GM23338 (cell line): ENCODE results near the gene CTNNA3. TPM values are rescaled to one million over a fixed set of nuclear protein-coding genes. Genes with fewer than 3 reads are reported as not detected.

ENCODE experiments used
- ATAC-seq: fragments of 200-7000 bp; cut with Tn5 transposase; 3 replicates; pipeline ENCODE4 v1.9.1; 2020
- DNase-seq: peaks from one replicate; pipeline ENCODE4 v3.0.0-alpha.2; 2015; ENCODE audit warnings: low spot score
- H2AFZ ChIP-seq: fragments of 200-600 bp; sonication (generic); 2 replicates; pipeline ENCODE4 v1.8.0; 2016; ENCODE audit warnings: antibody characterized with exemption, mild to moderate bottlenecking, moderate library complexity
- H3F3A ChIP-seq: fragments of 200-600 bp; sonication (generic); replicated peaks from 2 replicates; pipeline ENCODE4 v1.8.0; 2017; ENCODE audit warnings: antibody characterized with exemption, mixed run types, low read depth
- H3K27ac ChIP-seq: fragments of 200-600 bp; sonication (generic); 2 replicates; pipeline ENCODE4 v1.6.1; 2016; ENCODE audit warnings: low read depth
- H3K27me3 ChIP-seq: fragments of 200-600 bp; sonication (generic); 2 replicates; pipeline ENCODE4 v1.8.0; 2016; ENCODE audit warnings: mild to moderate bottlenecking, mixed run types, moderate library complexity; ENCODE audit not compliant: insufficient read depth
- H3K36me3 ChIP-seq: fragments of 200-600 bp; sonication (generic); 2 replicates; pipeline ENCODE4 v1.8.0; 2016; ENCODE audit warnings: mild to moderate bottlenecking; ENCODE audit not compliant: insufficient read depth
- H3K4me1 ChIP-seq: fragments of 200-600 bp; sonication (generic); 2 replicates; pipeline ENCODE4 v1.8.0; 2016; ENCODE audit warnings: mild to moderate bottlenecking, moderate library complexity; ENCODE audit not compliant: insufficient read depth
- H3K4me2 ChIP-seq: fragments of 200-600 bp; sonication (generic); 2 replicates; pipeline ENCODE4 v1.7.1; 2017; ENCODE audit warnings: mixed run types
- H3K4me3 ChIP-seq: fragments of 200-600 bp; sonication (generic); 2 replicates; pipeline ENCODE4 v1.6.1; 2016; ENCODE audit warnings: mixed run types
- H3K79me2 ChIP-seq: fragments of 200-600 bp; sonication (generic); replicated peaks from 2 replicates; pipeline ENCODE4 v1.8.0; 2017; ENCODE audit warnings: mild to moderate bottlenecking; ENCODE audit not compliant: insufficient read depth
- H3K9me2 ChIP-seq: fragments of 200-600 bp; sonication (generic); 2 replicates; pipeline ENCODE4 v1.8.0; 2017; ENCODE audit not compliant: insufficient read depth
- H4K20me1 ChIP-seq: fragments of 200-600 bp; sonication (generic); replicated peaks from 2 replicates; pipeline ENCODE4 v1.8.0; 2017; ENCODE audit warnings: mild to moderate bottlenecking; ENCODE audit not compliant: insufficient read depth
- H3K27ac Mint-ChIP-seq: 2 replicates; pipeline ENCODE4 v1.8.0; 2020; ENCODE audit warnings: inconsistent platforms, mild to moderate bottlenecking, moderate library complexity, mixed read lengths
- H3K27me3 Mint-ChIP-seq: 3 replicates; pipeline ENCODE4 v1.8.0; 2022; ENCODE audit warnings: low read depth, mild to moderate bottlenecking, moderate library complexity, mixed read lengths, inconsistent platforms; ENCODE audit not compliant: insufficient read depth, poor library complexity
- H3K36me3 Mint-ChIP-seq: 3 replicates; pipeline ENCODE4 v1.8.0; 2021; ENCODE audit warnings: low read depth, mild to moderate bottlenecking, inconsistent platforms, moderate library complexity, mixed read lengths
- H3K4me1 Mint-ChIP-seq: 3 replicates; pipeline ENCODE4 v1.8.0; 2020; ENCODE audit warnings: mild to moderate bottlenecking, inconsistent platforms, mixed read lengths
- H3K4me3 Mint-ChIP-seq: 3 replicates; pipeline ENCODE4 v1.8.0; 2021; ENCODE audit warnings: moderate library complexity, mild to moderate bottlenecking, inconsistent platforms, mixed read lengths
- H3K9me3 Mint-ChIP-seq: 3 replicates; pipeline ENCODE4 v1.8.0; 2020; ENCODE audit warnings: moderate library complexity, mild to moderate bottlenecking, inconsistent platforms, mixed read lengths
- CREB1 ChIP-seq: fragments of 250-450 bp; sonication (Bioruptor Pico); IDR thresholded peaks from 2 replicates; pipeline ENCODE4 v1.5.0; 2020; ENCODE audit warnings: low read depth, mild to moderate bottlenecking, moderate library complexity
- EZH2 ChIP-seq: fragments of 200-600 bp; sonication (generic); IDR thresholded peaks from one replicate; pipeline ENCODE4 v1.8.0; 2017; ENCODE audit warnings: antibody characterized with exemption, mild to moderate bottlenecking, low read depth; ENCODE audit not compliant: unreplicated experiment
- EZH2phosphoT487 ChIP-seq: fragments of 200-600 bp; sonication (generic); IDR thresholded peaks from one replicate; pipeline ENCODE4 v1.8.1; 2018; ENCODE audit warnings: antibody characterized with exemption; ENCODE audit not compliant: unreplicated experiment
- JUNB ChIP-seq: IDR thresholded peaks from one replicate; pipeline ENCODE4 v1.6.1; 2016; ENCODE audit warnings: antibody characterized with exemption; ENCODE audit not compliant: unreplicated experiment
- POLR2AphosphoS5 ChIP-seq: IDR thresholded peaks from 2 replicates; pipeline ENCODE4 v1.6.1; 2016; ENCODE audit warnings: antibody characterized with exemption, low read depth
- ZNF114 ChIP-seq: fragments of 250-450 bp; sonication (Bioruptor Pico); IDR thresholded peaks from 2 replicates; pipeline ENCODE4 v1.5.0; 2020; ENCODE audit warnings: mild to moderate bottlenecking, moderate library complexity
- ZNF331 ChIP-seq: fragments of 250-450 bp; sonication (Bioruptor Pico); IDR thresholded peaks from 2 replicates; pipeline ENCODE4 v1.5.0; 2020; ENCODE audit warnings: low read depth, mild to moderate bottlenecking, moderate library complexity
- polyA plus RNA-seq: library from polyadenylated mRNA; unstranded; fragments of >200 nt; fragmentation: Nextera tagmentation; extraction: Ambion mirVana; gene quantifications from 2 replicates; pipeline ENCODE4 v1.2.1, GENCODE V29; 2016
- total RNA-seq: library from RNA; depleted of rRNA; stranded (reverse); fragments of >200 nt; shearing (Covaris generic); gene quantifications from 2 replicates; pipeline ENCODE4 v1.2.3, GENCODE V29; 2014
- TF ChIP-seq, protein P1 (sequence below): IDR thresholded peaks from 2 replicates; pipeline ENCODE4 v1.6.1; 2016; ENCODE audit warnings: antibody characterized with exemption
- TF ChIP-seq, protein P2 (sequence below): fragments of 250-450 bp; sonication (Bioruptor Pico); IDR thresholded peaks from 2 replicates; pipeline ENCODE4 v1.5.0; 2020; ENCODE audit warnings: mild to moderate bottlenecking, moderate library complexity

Gene CTNNA3
- total and polyA plus RNA-seq, 2 experiments from 2014 or later, result 0.71 to 3.3 TPM

DNA sequence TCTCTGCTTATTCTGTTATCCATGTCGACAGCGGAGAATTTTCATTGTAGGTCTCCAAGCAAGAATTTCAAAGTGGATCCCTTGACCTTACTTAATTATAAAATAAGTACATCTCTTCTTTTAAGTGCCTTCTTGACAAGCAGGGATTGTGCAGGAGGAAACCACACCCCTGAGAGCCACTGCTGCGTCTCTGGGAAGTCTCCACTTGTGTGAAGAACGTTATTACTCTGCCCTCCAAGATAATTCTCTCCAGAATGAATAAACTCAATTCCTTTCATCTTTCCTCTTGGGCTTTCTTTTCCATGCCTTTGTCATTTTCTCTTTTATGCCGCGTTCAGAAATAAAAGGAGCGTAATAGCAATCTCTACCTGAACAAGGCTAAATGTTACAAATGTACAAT is 1801.0 kb downstream of the CTNNA3 start:
- no peaks in the 10 kb centered on the region for H3K27me3 ChIP-seq
- no peak overlapping the region for H3K27ac ChIP-seq
- H3K9me3 Mint-ChIP-seq, result no peaks in the 10 kb centered on the region
- TF ChIP-seq, protein P1, sequence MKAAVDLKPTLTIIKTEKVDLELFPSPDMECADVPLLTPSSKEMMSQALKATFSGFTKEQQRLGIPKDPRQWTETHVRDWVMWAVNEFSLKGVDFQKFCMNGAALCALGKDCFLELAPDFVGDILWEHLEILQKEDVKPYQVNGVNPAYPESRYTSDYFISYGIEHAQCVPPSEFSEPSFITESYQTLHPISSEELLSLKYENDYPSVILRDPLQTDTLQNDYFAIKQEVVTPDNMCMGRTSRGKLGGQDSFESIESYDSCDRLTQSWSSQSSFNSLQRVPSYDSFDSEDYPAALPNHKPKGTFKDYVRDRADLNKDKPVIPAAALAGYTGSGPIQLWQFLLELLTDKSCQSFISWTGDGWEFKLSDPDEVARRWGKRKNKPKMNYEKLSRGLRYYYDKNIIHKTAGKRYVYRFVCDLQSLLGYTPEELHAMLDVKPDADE, result no peak
- no peak for TF ChIP-seq ZNF114 (CRISPR knock-in tag)
- TF ChIP-seq ZNF331 (CRISPR knock-in tag), result no peak
- TF ChIP-seq CREB1, result no peak
- no peak for TF ChIP-seq JUNB
- no peak for TF ChIP-seq EZH2phosphoT487
- TF ChIP-seq, protein P2, sequence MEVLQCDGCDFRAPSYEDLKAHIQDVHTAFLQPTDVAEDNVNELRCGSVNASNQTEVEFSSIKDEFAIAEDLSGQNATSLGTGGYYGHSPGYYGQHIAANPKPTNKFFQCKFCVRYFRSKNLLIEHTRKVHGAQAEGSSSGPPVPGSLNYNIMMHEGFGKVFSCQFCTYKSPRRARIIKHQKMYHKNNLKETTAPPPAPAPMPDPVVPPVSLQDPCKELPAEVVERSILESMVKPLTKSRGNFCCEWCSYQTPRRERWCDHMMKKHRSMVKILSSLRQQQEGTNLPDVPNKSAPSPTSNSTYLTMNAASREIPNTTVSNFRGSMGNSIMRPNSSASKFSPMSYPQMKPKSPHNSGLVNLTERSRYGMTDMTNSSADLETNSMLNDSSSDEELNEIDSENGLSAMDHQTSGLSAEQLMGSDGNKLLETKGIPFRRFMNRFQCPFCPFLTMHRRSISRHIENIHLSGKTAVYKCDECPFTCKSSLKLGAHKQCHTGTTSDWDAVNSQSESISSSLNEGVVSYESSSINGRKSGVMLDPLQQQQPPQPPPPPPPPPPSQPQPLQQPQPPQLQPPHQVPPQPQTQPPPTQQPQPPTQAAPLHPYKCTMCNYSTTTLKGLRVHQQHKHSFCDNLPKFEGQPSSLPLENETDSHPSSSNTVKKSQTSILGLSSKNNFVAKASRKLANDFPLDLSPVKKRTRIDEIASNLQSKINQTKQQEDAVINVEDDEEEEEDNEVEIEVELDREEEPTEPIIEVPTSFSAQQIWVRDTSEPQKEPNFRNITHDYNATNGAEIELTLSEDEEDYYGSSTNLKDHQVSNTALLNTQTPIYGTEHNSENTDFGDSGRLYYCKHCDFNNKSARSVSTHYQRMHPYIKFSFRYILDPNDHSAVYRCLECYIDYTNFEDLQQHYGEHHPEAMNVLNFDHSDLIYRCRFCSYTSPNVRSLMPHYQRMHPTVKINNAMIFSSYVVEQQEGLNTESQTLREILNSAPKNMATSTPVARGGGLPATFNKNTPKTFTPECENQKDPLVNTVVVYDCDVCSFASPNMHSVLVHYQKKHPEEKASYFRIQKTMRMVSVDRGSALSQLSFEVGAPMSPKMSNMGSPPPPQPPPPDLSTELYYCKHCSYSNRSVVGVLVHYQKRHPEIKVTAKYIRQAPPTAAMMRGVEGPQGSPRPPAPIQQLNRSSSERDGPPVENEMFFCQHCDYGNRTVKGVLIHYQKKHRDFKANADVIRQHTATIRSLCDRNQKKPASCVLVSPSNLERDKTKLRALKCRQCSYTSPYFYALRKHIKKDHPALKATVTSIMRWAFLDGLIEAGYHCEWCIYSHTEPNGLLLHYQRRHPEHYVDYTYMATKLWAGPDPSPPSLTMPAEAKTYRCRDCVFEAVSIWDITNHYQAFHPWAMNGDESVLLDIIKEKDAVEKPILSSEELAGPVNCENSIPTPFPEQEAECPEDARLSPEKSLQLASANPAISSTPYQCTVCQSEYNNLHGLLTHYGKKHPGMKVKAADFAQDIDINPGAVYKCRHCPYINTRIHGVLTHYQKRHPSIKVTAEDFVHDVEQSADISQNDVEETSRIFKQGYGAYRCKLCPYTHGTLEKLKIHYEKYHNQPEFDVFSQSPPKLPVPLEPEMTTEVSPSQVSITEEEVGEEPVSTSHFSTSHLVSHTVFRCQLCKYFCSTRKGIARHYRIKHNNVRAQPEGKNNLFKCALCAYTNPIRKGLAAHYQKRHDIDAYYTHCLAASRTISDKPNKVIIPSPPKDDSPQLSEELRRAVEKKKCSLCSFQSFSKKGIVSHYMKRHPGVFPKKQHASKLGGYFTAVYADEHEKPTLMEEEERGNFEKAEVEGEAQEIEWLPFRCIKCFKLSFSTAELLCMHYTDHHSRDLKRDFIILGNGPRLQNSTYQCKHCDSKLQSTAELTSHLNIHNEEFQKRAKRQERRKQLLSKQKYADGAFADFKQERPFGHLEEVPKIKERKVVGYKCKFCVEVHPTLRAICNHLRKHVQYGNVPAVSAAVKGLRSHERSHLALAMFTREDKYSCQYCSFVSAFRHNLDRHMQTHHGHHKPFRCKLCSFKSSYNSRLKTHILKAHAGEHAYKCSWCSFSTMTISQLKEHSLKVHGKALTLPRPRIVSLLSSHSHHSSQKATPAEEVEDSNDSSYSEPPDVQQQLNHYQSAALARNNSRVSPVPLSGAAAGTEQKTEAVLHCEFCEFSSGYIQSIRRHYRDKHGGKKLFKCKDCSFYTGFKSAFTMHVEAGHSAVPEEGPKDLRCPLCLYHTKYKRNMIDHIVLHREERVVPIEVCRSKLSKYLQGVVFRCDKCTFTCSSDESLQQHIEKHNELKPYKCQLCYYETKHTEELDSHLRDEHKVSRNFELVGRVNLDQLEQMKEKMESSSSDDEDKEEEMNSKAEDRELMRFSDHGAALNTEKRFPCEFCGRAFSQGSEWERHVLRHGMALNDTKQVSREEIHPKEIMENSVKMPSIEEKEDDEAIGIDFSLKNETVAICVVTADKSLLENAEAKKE (CRISPR knock-in tag), result no peak
- no peak for TF ChIP-seq POLR2AphosphoS5
- TF ChIP-seq EZH2, result no peak
- no peak overlapping the region for H3K4me3 Mint-ChIP-seq
- H3K79me2 ChIP-seq, result no peaks in the 10 kb centered on the region
- H3K4me1 ChIP-seq, result no peaks in the 10 kb centered on the region
- no peaks in the 10 kb centered on the region for H3K36me3 Mint-ChIP-seq
- H3K36me3 ChIP-seq, result no peaks in the 10 kb centered on the region
- ATAC-seq (no peak), DNase-seq (no peak)
- H3K4me2 ChIP-seq, result no peak overlapping the region
- H3K27me3 Mint-ChIP-seq, result no peaks in the 10 kb centered on the region
- no peaks in the 10 kb centered on the region for H3F3A ChIP-seq
- H3K4me3 ChIP-seq, result no peak overlapping the region
- no peaks in the 10 kb centered on the region for H4K20me1 ChIP-seq
- no peaks in the 10 kb centered on the region for H3K9me2 ChIP-seq
- no peaks in the 10 kb centered on the region for H3K4me1 Mint-ChIP-seq
- no peak overlapping the region for H2AFZ ChIP-seq
- H3K27ac Mint-ChIP-seq, result no peak overlapping the region
